GM12892 (cell line): ENCODE measurements around the gene ARRDC5.
"Not testable (repeated sequence)": the region's sequence is repeated elsewhere in the genome, so short reads cannot be mapped to it uniquely, and the experiment has no call there.

Experiments
- DNase-seq: peaks from one replicate; pipeline ENCODE4 v3.0.0; 2011; ENCODE audit not compliant: insufficient read length
- FAIRE-seq: peaks from 2 replicates; lab custom pipeline; 2011; peaks lifted over from hg19 to GRCh38; lab: Jason Lieb, UNC
- POLR2A ChIP-seq: IDR thresholded peaks from 2 replicates; pipeline ENCODE4 v1.6.1; 2011; ENCODE audit warnings: low read depth, low read length, control low read depth
- POLR2AphosphoS5 ChIP-seq: IDR thresholded peaks from 2 replicates; pipeline ENCODE4 v1.6.1; 2011; ENCODE audit warnings: low read depth, low read length, control low read depth
- TAF1 ChIP-seq: IDR thresholded peaks from 2 replicates; pipeline ENCODE4 v1.6.1; 2011; ENCODE audit warnings: low read depth, mild to moderate bottlenecking, control low read depth, low read length, borderline replicate concordance

Gene ARRDC5

GRCh38 chr19:4908781-4909155 lies 6.1 kb upstream of the ARRDC5 start:
- DNase-seq (no peak), FAIRE-seq (no peak)
- TF ChIP-seq POLR2AphosphoS5 (no peak), TAF1 (no peak), POLR2A (no peak)

GRCh38 chr19:4908360-4908759 lies 5.7 kb upstream of the ARRDC5 start:
- no peak for DNase-seq
- FAIRE-seq = no peak
- no peak for TF ChIP-seq TAF1
- TF ChIP-seq POLR2AphosphoS5 = no peak
- no peak for TF ChIP-seq POLR2A

GRCh38 chr19:4906963-4907362 lies 4.3 kb upstream of the ARRDC5 start:
- TF ChIP-seq TAF1 (no peak), POLR2AphosphoS5 (no peak), POLR2A (no peak)
- DNase-seq (no peak), FAIRE-seq (no peak)

GRCh38 chr19:4904481-4904880 lies 1.8 kb upstream of the ARRDC5 start:
- no peak for TF ChIP-seq POLR2AphosphoS5
- no peak for TF ChIP-seq TAF1
- no peak for TF ChIP-seq POLR2A
- no peak for DNase-seq
- FAIRE-seq = no peak

GRCh38 chr19:4900879-4901278 lies 1.8 kb downstream of the ARRDC5 start:
- DNase-seq, FAIRE-seq: not testable (repeated sequence)

- FAIRE-seq (no peak), DNase-seq (no peak)
- TF ChIP-seq POLR2A (no peak), POLR2AphosphoS5 (no peak), TAF1 (no peak)
Measured at GRCh38 chr19:4897146-4897545, 5.5 kb downstream of the ARRDC5 start.

- FAIRE-seq = no peak
- no peak for DNase-seq
Measured at GRCh38 chr19:4896372-4896771, 6.3 kb downstream of the ARRDC5 start.

GRCh38 chr19:4892962-4893361 lies 9.7 kb downstream of the ARRDC5 start:
- not testable (repeated sequence) for FAIRE-seq, DNase-seq

More at GRCh38 chr19:4896372-4896771, 6.3 kb downstream of the ARRDC5 start:
- no peak for TF ChIP-seq POLR2AphosphoS5
- no peak for TF ChIP-seq POLR2A
- no peak for TF ChIP-seq TAF1

- TF ChIP-seq POLR2AphosphoS5 = no peak
- no peak for TF ChIP-seq POLR2A
- TF ChIP-seq TAF1 = no peak
- no peak for FAIRE-seq
Measured at GRCh38 chr19:4891066-4891465, 11.6 kb downstream of the ARRDC5 start.

GRCh38 chr19:4889034-4889815 lies 13.5 kb downstream of the ARRDC5 start:
- TF ChIP-seq TAF1 (no peak), POLR2A (no peak), POLR2AphosphoS5 (no peak)
- DNase-seq (no peak), FAIRE-seq (no peak)

More at GRCh38 chr19:4891066-4891465, 11.6 kb downstream of the ARRDC5 start:
- DNase-seq = no peak

- FAIRE-seq = not testable (repeated sequence)
Measured at GRCh38 chr19:4887803-4888202, 14.9 kb downstream of the ARRDC5 start.

GRCh38 chr19:4884993-4885392 lies 17.7 kb downstream of the ARRDC5 start:
- DNase-seq, FAIRE-seq: not testable (repeated sequence)

More at GRCh38 chr19:4887803-4888202, 14.9 kb downstream of the ARRDC5 start:
- DNase-seq = not testable (repeated sequence)

- not testable (repeated sequence) for DNase-seq, FAIRE-seq
Measured at GRCh38 chr19:4882874-4883273, 19.8 kb downstream of the ARRDC5 start.
